GM12874 (cell line): ENCODE data around the gene CPED1.

Experiments used
- CTCF ChIP-seq: IDR thresholded peaks from 2 replicates; pipeline ENCODE4 v1.5.1; 2011; ENCODE audit warnings: low read depth, mild to moderate bottlenecking, control low read depth, low read length, moderate library complexity; ENCODE audit not compliant: insufficient read depth

Gene CPED1

DNA sequence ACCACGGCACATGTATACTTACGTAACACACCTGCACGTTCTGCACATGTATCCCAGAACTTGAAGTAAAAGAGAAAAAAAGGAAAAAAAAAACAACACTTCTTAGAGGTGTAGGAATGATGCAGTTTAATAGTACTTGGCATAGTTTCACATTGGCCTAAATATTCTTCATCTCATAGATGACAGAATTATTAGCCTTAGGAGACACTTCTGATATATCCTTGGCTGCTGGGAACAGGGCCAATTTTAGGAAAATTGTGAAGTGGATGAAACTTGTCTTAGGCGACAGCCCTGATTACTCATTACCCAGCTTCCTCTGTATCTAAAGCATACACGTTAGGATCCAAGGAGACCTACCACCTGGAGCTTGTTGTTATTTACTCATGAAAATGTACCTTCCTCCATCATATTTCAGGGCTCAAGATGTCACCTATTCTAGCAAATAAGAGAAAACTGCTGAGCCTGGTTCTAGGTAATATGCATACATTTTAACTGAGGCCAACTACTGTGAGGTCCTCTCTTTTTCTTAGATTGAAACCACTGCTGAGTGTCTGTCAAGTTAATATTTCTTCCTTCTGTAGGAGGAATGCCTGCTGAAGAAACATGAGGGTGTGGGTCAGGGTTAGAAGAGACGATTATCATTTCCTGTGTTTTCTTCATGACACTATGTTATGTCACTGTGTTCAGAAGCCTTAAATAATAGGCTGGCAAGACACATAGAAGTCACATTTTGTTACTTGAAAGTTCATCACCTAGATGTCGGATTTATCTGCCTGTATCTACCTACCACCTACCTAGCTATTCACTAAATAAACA is 44.3 kb downstream of the CPED1 start:
- TF ChIP-seq CTCF, result no peak

DNA sequence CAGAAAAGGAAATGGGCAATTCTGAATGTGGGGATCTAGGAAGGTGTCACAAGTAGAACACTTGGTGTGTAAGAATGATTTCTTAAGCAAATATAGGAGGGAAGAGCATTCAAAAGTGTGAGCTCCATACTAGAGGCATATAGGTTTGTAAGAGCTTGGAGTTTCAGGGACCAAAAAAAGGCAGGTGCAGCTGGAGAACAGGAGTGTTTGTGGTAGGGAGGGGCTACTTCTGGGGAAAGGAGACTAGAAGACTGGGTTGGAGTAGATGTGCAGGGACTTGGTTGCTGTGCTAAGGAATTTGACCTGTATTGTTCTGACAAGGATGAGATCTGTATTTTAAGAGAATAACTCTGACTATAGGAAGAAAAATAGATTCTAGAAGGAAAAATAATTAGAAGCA is 46.4 kb downstream of the CPED1 start:
- TF ChIP-seq CTCF, result no peak

GRCh38 chr7:121037957-121038716 is 49.6 kb downstream of the CPED1 start:
- TF ChIP-seq CTCF, result no peak

DNA sequence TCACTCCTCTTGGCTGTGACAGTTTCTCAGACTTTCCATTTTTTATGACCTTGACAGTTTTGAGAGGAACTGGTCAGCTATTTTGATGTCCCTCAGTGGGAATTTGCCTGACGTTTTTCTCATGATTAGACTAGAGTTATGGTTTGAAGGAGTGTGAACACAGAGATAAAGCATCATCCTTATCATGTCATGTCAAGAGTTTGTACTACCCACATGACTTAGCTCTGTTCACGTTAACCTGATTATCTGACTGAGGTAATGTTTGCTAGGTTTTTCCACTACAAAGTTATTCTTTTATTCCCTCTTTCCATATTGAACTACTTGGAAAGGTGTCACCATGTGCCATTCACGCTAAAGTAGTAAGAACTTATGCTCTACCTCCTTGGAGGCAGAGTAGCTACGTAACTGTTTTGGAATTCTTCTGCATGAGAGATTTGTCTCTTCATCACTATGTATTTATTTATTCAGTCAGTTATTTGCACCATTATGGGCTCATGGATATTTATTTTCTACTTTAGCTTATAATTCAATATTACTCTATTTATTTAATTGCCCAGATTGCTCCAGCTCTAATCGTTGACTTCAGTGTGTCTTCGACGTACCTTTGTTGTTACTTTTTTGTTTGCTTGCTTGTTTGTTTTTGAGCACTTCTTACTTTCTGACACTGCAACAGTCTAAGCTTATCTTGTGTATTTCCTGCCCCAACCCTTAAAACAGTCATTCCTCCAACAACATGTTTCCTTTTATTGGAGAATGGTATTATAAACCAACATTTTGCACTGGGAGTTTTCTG is 50.4 kb downstream of the CPED1 start:
- no peak for TF ChIP-seq CTCF

DNA sequence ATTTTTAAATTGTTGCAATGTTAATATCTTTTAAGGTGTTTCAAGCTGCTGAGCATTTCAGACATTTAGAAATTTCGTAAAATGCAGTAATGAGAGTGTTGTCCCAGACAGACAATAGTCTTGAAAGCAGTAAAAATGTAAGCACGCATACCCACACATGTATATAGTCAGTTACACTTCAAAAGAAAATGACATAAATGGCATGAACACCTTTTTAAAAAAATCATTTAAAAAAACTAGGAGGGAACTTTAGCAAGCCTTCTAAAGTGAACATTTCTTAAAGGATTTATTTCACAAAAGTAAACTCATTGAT is 51.0 kb downstream of the CPED1 start:
- no peak for TF ChIP-seq CTCF

- TF ChIP-seq CTCF, result no peak
These were observed 51.5 kb downstream of the CPED1 start for GRCh38 chr7:121039994-121040393.

- no peak for TF ChIP-seq CTCF
These were observed 53.1 kb downstream of the CPED1 start for GRCh38 chr7:121041516-121042148.
